Adrenal gland (tissue), 12 donors: ENCODE results near the gene PTPRD. TPM values are rescaled to one million over a fixed set of nuclear protein-coding genes. Genes with fewer than 3 reads are reported as not detected.

Source experiments
- DNase-seq, 7 donors: peaks; one replicate each; pipeline ENCODE4 v3.0.0-alpha.2; 2019 to 2020
- H3K27ac ChIP-seq, 5 donors: fragments of 200-600 bp; sonication (generic) in 4 of 5; 1 replicate in 3 of 5; 2 replicates in 2 of 5; pipeline versions ENCODE4 v1.5.1 to v1.8.0; 2016 to 2020; ENCODE audit warnings: mild to moderate bottlenecking in 1 of 5
- H3K27me3 ChIP-seq: fragments of 200-600 bp; 2 replicates; pipeline ENCODE4 v1.8.0; 2021
- H3K36me3 ChIP-seq, 2 donors: fragments of 200-600 bp; replicated peaks in 1 of 2; 1 replicate in 1 of 2; 2 replicates in 1 of 2; pipeline versions ENCODE4 v1.5.1 to v1.8.0; 2018 to 2022
- H3K4me1 ChIP-seq, 2 donors: fragments of 200-600 bp; replicated peaks in 1 of 2; 1 replicate in 1 of 2; 2 replicates in 1 of 2; pipeline versions ENCODE4 v1.5.1 to v1.8.0; 2018 to 2021
- H3K4me3 ChIP-seq, 4 donors: fragments of 200-600 bp; sonication (generic) in 3 of 4; one replicate each; pipeline ENCODE4 v1.5.1; 2016 to 2018
- H3K9me3 ChIP-seq, 3 donors: fragments of 200-600 bp; sonication (generic) in 1 of 3; replicated peaks in 1 of 3; 1 replicate in 2 of 3; 2 replicates in 1 of 3; pipeline versions ENCODE4 v1.5.1 to v1.8.0; 2016 to 2021
- POLR2A ChIP-seq, 2 donors: fragments of 450-650 bp; IDR thresholded peaks; one replicate each; pipeline ENCODE4 v1.6.1; 2017; ENCODE audit warnings: antibody characterized with exemption in 2 of 2, mild to moderate bottlenecking in 2 of 2, moderate library complexity in 1 of 2
- WGBS, 4 donors: extraction: QIAGEN DNeasy Blood & Tissue Kit in 2 of 4; methylation state at CpG; one replicate each; pipeline versions ENCODE4 v1.1.5 to v1.1.7; 2013 to 2017; 5-methylcytosine and 5-hydroxymethylcytosine counted together
- intact Hi-C, 2 donors: fragments of 100-400 bp; cut with DNase I; formaldehyde crosslinking; loops; one replicate each; pipeline versions ENCODE4 v1.14.1 to v1.15.0; 2022 to 2023
- polyA plus RNA-seq, 3 donors: library from polyadenylated mRNA; stranded (reverse); fragments of 200-250 nt in 2 of 3; fragments of 350-450 nt in 1 of 3; fragmentation: Illumina TruSeq in 1 of 3; extraction: RNeasy Lipid Tissue Mini Kit (QIAGEN cat#74804) in 1 of 3; gene quantifications; one replicate each; pipeline ENCODE4 v1.2.3, GENCODE V29; 2013 to 2014
- total RNA-seq, 9 donors: library from RNA; depleted of rRNA in 4 of 9; stranded (reverse); fragments of >200 nt in 4 of 9; fragments of 120-200 nt in 1 of 9; fragmentation: NEBNext Ultra II Directional in 1 of 9; extraction: Animal tissue kit (Norgen Biotek cat#: 25700) in 1 of 9; gene quantifications; one replicate each; pipeline versions ENCODE4 v1.1.0 to v1.2.4, GENCODE V29; 2013 to 2023
- TF ChIP-seq, protein P1 (sequence below), 6 experiments: fragments of 450-650 bp in 4 of 6; fragments of 200-600 bp in 2 of 6; sonication (generic) in 1 of 6; IDR thresholded peaks; 1 replicate in 5 of 6; 2 replicates in 1 of 6; pipeline versions ENCODE4 v1.5.1 to v1.8.0; 2016 to 2021; ENCODE audit warnings: antibody characterized with exemption in 6 of 6, mild to moderate bottlenecking in 2 of 6, moderate library complexity in 1 of 6
- donor health status: healthy with polysubstance abuse.
- donor health status: Bipolar disorder and iron deficiency.
- donor health status: DM: yes; HTN: yes; CAD: no.
- donor health status: DM: no; HTN: no; CAD: no.
- donor health status: DM: no; HTN: no; CAD: no.
- donor health status: DM: yes; HTN: yes; CAD: no.

PTPRD gene
- total and polyA plus RNA-seq, 12 donors = 0.61 to 71.2 (median 4.5) TPM

DNA sequence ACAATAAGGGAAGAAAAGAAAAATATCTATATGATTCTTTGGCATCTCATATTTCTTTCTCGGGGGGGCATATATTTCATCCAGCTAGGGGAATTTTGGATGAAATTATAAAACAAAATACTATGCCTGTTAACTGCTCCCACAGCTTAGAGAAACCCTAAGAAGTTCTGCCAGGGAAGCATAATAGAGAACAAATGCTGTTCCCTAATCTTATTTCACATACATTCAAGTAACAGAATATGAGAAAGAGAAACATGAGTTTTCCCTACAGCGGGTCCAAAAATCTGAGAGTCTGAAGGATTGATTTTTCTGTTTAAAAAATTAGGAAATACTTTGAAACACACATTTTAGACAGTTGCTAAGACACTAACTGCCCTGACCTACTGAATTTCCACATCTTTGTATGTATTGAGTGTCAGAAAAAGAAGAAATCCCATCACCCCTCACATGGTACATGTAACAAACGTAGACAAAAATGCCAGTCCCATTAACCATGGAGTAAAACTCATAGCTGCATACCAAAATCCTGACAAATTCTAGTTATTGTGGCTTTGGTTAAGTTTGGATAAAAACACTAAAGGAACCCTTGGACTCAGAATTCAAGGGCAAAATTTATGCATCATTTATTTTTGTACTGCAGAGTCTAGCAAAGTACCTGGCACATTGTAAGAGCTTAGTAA lies 2193.1 kb downstream of the PTPRD start:
- Histone ChIP-seq H3K4me1 (no peaks in the 10 kb centered on the region), H3K27me3 (no peaks in the 10 kb centered on the region), H3K4me3 (no peak overlapping the region), H3K27ac (no peak overlapping the region), H3K9me3 (no peaks in the 10 kb centered on the region), H3K36me3 (no peaks in the 10 kb centered on the region)
- no peak for DNase-seq
- TF ChIP-seq, protein P1, sequence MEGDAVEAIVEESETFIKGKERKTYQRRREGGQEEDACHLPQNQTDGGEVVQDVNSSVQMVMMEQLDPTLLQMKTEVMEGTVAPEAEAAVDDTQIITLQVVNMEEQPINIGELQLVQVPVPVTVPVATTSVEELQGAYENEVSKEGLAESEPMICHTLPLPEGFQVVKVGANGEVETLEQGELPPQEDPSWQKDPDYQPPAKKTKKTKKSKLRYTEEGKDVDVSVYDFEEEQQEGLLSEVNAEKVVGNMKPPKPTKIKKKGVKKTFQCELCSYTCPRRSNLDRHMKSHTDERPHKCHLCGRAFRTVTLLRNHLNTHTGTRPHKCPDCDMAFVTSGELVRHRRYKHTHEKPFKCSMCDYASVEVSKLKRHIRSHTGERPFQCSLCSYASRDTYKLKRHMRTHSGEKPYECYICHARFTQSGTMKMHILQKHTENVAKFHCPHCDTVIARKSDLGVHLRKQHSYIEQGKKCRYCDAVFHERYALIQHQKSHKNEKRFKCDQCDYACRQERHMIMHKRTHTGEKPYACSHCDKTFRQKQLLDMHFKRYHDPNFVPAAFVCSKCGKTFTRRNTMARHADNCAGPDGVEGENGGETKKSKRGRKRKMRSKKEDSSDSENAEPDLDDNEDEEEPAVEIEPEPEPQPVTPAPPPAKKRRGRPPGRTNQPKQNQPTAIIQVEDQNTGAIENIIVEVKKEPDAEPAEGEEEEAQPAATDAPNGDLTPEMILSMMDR (IDR thresholded peaks at IDR 0.05) = no peak
- no peak for TF ChIP-seq POLR2A (IDR thresholded peaks at IDR 0.05)
- 62 to 82% (median 69%) methylated on average over 3 of the region's 3 CpGs for WGBS, 4 donors
- intact Hi-C loops = no loop called here

DNA sequence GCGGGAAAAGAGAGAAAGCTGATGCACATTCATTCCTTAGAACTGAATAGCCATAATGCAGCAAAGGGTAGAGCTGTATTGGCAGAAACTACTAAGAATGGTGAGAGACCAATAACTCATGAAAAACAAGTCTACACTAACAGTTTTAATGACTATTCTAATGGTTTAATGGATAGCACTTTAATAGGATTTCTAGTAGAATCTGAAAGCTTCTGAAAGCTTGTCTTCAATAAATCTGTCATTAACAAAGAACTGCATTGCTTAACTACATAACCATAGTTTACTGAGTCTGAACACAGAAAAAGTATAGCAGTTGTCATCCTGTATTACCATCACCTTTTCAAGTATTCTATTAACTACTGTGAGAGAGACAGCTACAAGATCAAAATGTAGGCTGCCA lies 2195.5 kb downstream of the PTPRD start:
- no peaks in the 10 kb centered on the region for H3K36me3 ChIP-seq
- intact Hi-C loops = no loop called here
- no peak overlapping the region for H3K27ac ChIP-seq
- 0 to 32% (median 0%) methylated on average over 1 of the region's 1 CpG for WGBS, 4 donors
- no peaks in the 10 kb centered on the region for H3K27me3 ChIP-seq
- TF ChIP-seq POLR2A (IDR thresholded peaks at IDR 0.05) = no peak
- TF ChIP-seq, protein P1 (IDR thresholded peaks at IDR 0.05) = no peak
- DNase-seq = no peak
- no peaks in the 10 kb centered on the region for H3K4me1 ChIP-seq
- no peaks in the 10 kb centered on the region for H3K9me3 ChIP-seq
- no peak overlapping the region for H3K4me3 ChIP-seq

DNA sequence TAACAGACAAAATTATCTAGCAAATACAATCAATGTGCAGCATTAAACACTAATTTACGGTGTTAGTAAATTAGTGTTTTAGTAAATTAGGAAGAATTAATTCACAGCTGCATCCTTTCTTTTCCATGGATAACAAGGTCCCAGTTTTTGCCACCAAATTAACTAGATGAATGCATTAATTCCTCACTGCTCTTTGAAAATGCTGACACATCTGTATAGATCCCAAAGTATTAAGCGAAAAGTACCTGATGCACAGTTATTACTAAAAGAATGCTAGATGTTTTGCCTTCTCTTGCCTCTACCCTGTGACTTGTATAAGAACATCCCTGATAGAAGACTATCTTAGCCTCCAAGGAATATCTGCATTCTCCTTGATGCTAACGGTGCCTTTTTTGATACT lies 2200.5 kb downstream of the PTPRD start:
- TF ChIP-seq, protein P1 (IDR thresholded peaks at IDR 0.05) = no peak
- no peak for TF ChIP-seq POLR2A (IDR thresholded peaks at IDR 0.05)
- H3K4me1 ChIP-seq = no peaks in the 10 kb centered on the region
- WGBS, 4 donors = 75 to 89% (median 81%) methylated on average over 3 of the region's 3 CpGs
- no peak for DNase-seq
- intact Hi-C loops = no loop called here
- no peak overlapping the region for H3K4me3 ChIP-seq
- H3K9me3 ChIP-seq = no peaks in the 10 kb centered on the region
- H3K27me3 ChIP-seq = no peaks in the 10 kb centered on the region
- H3K27ac ChIP-seq = no peak overlapping the region
- H3K36me3 ChIP-seq = no peaks in the 10 kb centered on the region

DNA sequence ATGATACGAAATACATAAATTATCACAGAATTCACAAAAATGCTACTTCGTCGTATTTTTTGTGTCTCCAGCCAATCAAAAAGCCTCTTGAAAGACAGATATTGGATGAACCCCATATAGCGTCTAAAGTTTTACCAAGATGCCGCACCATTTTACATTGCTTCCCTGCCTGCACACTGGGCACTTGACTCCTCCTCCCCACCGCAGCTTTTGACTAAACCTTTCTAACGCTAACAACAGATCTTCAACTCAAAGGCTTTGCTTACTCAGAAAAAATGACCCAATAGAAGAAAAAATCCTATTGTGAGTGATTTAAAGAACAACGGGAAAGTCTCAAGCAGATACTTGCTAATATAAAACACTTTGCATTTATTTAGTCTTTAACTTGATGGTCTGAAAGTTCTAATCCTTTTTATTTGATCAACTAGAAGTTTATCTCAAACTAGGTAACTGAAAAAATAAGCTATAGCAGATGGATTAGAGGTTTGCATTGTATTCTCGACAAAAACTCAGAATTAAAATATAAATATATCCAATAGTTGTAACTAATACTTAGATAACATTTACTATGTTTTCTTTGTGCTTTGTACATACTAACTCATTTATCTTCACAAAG lies 2204.1 kb downstream of the PTPRD start:
- intact Hi-C loops = no loop called here
- no peaks in the 10 kb centered on the region for H3K27me3 ChIP-seq
- no peaks in the 10 kb centered on the region for H3K9me3 ChIP-seq
- H3K27ac ChIP-seq = no peak overlapping the region
- no peaks in the 10 kb centered on the region for H3K4me1 ChIP-seq
- WGBS, 4 donors = 67 to 84% (median 72%) methylated on average over 9 of the region's 9 CpGs
- no peak overlapping the region for H3K4me3 ChIP-seq
- no peaks in the 10 kb centered on the region for H3K36me3 ChIP-seq
- DNase-seq = no peak
- TF ChIP-seq, protein P1 (IDR thresholded peaks at IDR 0.05) = no peak
- TF ChIP-seq POLR2A (IDR thresholded peaks at IDR 0.05) = no peak
